LNCaP clone FGC (cell line): ENCODE data around the gene OXTR.

ENCODE experiments used
- DNase-seq: peaks from one replicate; pipeline ENCODE4 v3.0.0-alpha.2; 2011; ENCODE audit warnings: low read depth
- H3K4me3 ChIP-seq: 2 replicates; pipeline ENCODE4 v1.5.1; 2011; ENCODE audit warnings: mild to moderate bottlenecking, low read depth, low read length, control low read depth
- TF ChIP-seq, protein P1 (sequence below): IDR thresholded peaks from 2 replicates; pipeline ENCODE4 v1.5.1; 2012; ENCODE audit warnings: mild to moderate bottlenecking; ENCODE audit not compliant: control insufficient read depth, insufficient read depth; ENCODE audit errors: extremely low read depth

Gene OXTR

DNA sequence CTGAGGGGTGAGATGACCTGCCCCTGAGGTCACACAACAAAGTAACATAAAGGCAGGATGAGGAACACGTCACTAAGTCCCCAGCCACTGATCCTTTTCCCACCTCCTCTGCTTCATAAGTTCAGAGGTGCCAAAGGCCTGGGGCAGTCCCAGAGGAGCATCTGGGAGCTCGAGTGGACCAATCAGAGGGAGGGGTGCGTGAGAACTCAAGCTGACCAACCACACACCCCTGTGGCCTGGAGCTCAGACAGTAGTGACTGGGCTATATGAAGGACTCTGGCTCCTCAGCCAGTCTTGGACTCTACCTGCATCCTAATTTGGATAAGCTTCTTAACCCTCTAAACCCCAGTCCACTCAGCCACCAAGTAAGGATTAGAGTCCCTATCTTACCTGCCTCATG lies 63.8 kb downstream of the OXTR start:
- no peak overlapping the region for H3K4me3 ChIP-seq
- no peak for DNase-seq
- TF ChIP-seq, protein P1, sequence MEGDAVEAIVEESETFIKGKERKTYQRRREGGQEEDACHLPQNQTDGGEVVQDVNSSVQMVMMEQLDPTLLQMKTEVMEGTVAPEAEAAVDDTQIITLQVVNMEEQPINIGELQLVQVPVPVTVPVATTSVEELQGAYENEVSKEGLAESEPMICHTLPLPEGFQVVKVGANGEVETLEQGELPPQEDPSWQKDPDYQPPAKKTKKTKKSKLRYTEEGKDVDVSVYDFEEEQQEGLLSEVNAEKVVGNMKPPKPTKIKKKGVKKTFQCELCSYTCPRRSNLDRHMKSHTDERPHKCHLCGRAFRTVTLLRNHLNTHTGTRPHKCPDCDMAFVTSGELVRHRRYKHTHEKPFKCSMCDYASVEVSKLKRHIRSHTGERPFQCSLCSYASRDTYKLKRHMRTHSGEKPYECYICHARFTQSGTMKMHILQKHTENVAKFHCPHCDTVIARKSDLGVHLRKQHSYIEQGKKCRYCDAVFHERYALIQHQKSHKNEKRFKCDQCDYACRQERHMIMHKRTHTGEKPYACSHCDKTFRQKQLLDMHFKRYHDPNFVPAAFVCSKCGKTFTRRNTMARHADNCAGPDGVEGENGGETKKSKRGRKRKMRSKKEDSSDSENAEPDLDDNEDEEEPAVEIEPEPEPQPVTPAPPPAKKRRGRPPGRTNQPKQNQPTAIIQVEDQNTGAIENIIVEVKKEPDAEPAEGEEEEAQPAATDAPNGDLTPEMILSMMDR, result no peak

DNA sequence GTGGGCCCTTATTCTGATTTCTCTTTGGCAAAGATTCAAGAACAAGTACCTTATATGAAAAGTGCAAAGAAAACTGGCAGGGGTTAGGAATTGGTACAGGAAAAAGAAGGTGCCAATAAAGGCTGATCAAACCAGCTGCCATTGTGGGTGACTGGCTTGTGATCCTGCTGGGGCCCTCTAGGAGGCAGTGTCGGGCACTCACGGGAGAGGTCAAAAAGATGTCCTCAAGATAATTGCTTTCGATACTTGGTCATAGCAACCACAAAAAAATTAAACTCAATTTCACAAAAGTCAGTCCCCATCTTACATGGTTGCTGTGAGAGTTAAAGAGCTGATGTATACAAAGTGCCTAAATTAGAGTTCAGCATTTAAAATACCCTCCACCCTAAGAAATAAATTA lies 66.9 kb downstream of the OXTR start:
- TF ChIP-seq, protein P1, result no peak
- no peak overlapping the region for H3K4me3 ChIP-seq
- no peak for DNase-seq
